Measurements from ENCODE around the gene TNK2.

- no peak for TF ChIP-seq CTCF (IDR thresholded peaks at IDR 0.05)
- peak in 3 of 4 donors; percentile 32 to 45 (median 41) for TF ChIP-seq POLR2A (IDR thresholded peaks at IDR 0.05)
These were observed 3.6 kb upstream of the TNK2 start for GRCh38 chr3:195911946-195912270.

Data from esophagus squamous epithelium (tissue), 4 donors.